DOHH2 (cell line): ENCODE results near the gene TFF2.

Experiments used
- EZH2phosphoT487 ChIP-seq: fragments of 200-600 bp; sonication (generic); IDR thresholded peaks from 2 replicates; pipeline ENCODE4 v1.6.1; 2017; ENCODE audit warnings: borderline replicate concordance, mild to moderate bottlenecking, antibody characterized with exemption, low read length, moderate library complexity, mixed read lengths
- TF ChIP-seq, protein P1 (sequence below): fragments of 200-600 bp; sonication (generic); IDR thresholded peaks from one replicate; pipeline ENCODE4 v1.5.1; 2014; ENCODE audit warnings: antibody characterized with exemption, mild to moderate bottlenecking, low read depth, low read length; ENCODE audit not compliant: poor library complexity, severe bottlenecking

DNA sequence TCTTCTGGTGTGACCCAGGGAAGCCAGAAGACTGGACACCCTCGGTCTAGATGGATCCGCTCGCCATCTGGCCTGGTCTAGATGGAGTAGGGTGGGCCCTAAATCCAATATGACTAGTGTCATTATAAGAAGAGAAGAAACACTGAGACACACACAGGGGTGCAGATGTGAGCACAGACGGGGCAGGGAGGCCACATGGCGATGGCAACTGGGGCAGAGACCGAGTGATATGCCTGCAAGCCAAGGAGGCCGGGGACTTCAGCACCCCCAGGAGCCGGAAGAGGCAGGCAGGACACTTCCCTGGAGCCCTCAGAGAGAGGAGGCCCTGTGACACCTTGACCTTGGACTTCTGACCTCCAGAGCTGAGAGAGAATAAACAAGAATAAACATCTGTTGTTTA lies 30.0 kb downstream of the TFF2 start:
- TF ChIP-seq, protein P1, sequence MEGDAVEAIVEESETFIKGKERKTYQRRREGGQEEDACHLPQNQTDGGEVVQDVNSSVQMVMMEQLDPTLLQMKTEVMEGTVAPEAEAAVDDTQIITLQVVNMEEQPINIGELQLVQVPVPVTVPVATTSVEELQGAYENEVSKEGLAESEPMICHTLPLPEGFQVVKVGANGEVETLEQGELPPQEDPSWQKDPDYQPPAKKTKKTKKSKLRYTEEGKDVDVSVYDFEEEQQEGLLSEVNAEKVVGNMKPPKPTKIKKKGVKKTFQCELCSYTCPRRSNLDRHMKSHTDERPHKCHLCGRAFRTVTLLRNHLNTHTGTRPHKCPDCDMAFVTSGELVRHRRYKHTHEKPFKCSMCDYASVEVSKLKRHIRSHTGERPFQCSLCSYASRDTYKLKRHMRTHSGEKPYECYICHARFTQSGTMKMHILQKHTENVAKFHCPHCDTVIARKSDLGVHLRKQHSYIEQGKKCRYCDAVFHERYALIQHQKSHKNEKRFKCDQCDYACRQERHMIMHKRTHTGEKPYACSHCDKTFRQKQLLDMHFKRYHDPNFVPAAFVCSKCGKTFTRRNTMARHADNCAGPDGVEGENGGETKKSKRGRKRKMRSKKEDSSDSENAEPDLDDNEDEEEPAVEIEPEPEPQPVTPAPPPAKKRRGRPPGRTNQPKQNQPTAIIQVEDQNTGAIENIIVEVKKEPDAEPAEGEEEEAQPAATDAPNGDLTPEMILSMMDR = no peak
- TF ChIP-seq EZH2phosphoT487 = no peak
